NCI-H82 treated with DMSO at 0.1 percent for 48 hours (cell line): ENCODE results near the gene CFL1.
A peak's percentile ranks its signal among the peaks of the same experiment; 100 is the strongest.
"Not testable (repeated sequence)": the region's sequence is repeated elsewhere in the genome, so short reads cannot be mapped to it uniquely, and the experiment has no call there.

Source experiments
- DNase-seq: peaks from one replicate; lab custom pipeline; 2025; ENCODE audit not compliant: unreplicated experiment; lab: John Stamatoyannopoulos, UW

The CFL1 gene

GRCh38 chr11:65859812-65860277, 1.9 kb upstream of the CFL1 start:
- no peak for DNase-seq

- DNase-seq, result peak; percentile 92
Observed at GRCh38 chr11:65859095-65859811, 1.3 kb upstream of the CFL1 start.

GRCh38 chr11:65858681-65859087, 704 bp upstream of the CFL1 start:
- no peak for DNase-seq

GRCh38 chr11:65857500-65857852, 504 bp downstream of the CFL1 start:
- no peak for DNase-seq

- peak; percentile 17 for DNase-seq
Observed at GRCh38 chr11:65856689-65857499, 1.1 kb downstream of the CFL1 start.

- no peak for DNase-seq
Observed at GRCh38 chr11:65855927-65856363, 2.0 kb downstream of the CFL1 start.

- no peak for DNase-seq
Observed at GRCh38 chr11:65854852-65855837, 2.8 kb downstream of the CFL1 start.

GRCh38 chr11:65854161-65854592, 3.8 kb downstream of the CFL1 start:
- DNase-seq, result no peak

GRCh38 chr11:65853246-65853979, 4.6 kb downstream of the CFL1 start:
- no peak for DNase-seq

GRCh38 chr11:65852508-65853245, 5.3 kb downstream of the CFL1 start:
- no peak for DNase-seq

GRCh38 chr11:65851811-65852507, 6.0 kb downstream of the CFL1 start:
- DNase-seq, result no peak

GRCh38 chr11:65851083-65851579, 6.8 kb downstream of the CFL1 start:
- DNase-seq, result peak; percentile 10

GRCh38 chr11:65850217-65851082, 7.5 kb downstream of the CFL1 start:
- DNase-seq, result no peak

- no peak for DNase-seq
Observed at GRCh38 chr11:65849771-65850216, 8.2 kb downstream of the CFL1 start.

- DNase-seq, result no peak
Observed at GRCh38 chr11:65849366-65849765, 8.6 kb downstream of the CFL1 start.

GRCh38 chr11:65848693-65849092, 9.3 kb downstream of the CFL1 start:
- not testable (repeated sequence) for DNase-seq

- no peak for DNase-seq
Observed at GRCh38 chr11:65847746-65848145, 10.2 kb downstream of the CFL1 start.
